ENCODE results near the gene CBS. TPM values are rescaled to one million over a fixed set of nuclear protein-coding genes. Genes with fewer than 3 reads are reported as not detected.
"Not testable (repeated sequence)": the region's sequence is repeated elsewhere in the genome, so short reads cannot be mapped to it uniquely, and the experiment has no call there.

Gene CBS
- total RNA-seq, 2 donors from 2014 or later, result 272 to 303 TPM

- no peaks in the 10 kb centered on the region for H3K27me3 ChIP-seq (ENCODE audit: control insufficient read depth, insufficient read depth, low read length, poor library complexity, severe bottlenecking)
- H3K27me3 Mint-ChIP-seq (ENCODE audit: insufficient read depth), result no peaks in the 10 kb centered on the region
- H3K9ac ChIP-seq (ENCODE audit: extremely low read depth, low read length, poor library complexity, severe bottlenecking), result no peak overlapping the region
- no peak overlapping the region for H3K27ac Mint-ChIP-seq
- TF ChIP-seq CTCF (conservative IDR thresholded peaks at IDR 0.05), result no peak
- no peak for DNase-seq
- H3K4me1 Mint-ChIP-seq, result no peaks in the 10 kb centered on the region
- peaks cover 67% of the 10 kb centered on the region for H3K36me3 Mint-ChIP-seq (ENCODE audit: low read depth)
- H3K4me3 ChIP-seq (ENCODE audit: low read length), result no peak overlapping the region
- H3K4me3 Mint-ChIP-seq, result no peak overlapping the region
- no peak overlapping the region for H3K27ac ChIP-seq (ENCODE audit: low read depth, low read length)
- no peaks in the 10 kb centered on the region for H3K4me1 ChIP-seq (ENCODE audit: control insufficient read depth, insufficient read depth, low read length)
- no peaks in the 10 kb centered on the region for H3K9me3 ChIP-seq (ENCODE audit: control insufficient read depth, low read length)
- no peaks in the 10 kb centered on the region for H3K9me3 Mint-ChIP-seq
- peaks cover 69% of the 10 kb centered on the region for H3K36me3 ChIP-seq (ENCODE audit: control insufficient read depth, insufficient read depth, low read length)
- 86 to 90% methylated on average over 11 to 13 of the region's 13 CpGs for WGBS, 2 experiments (ENCODE audit: insufficient coverage in 1 of 2, insufficient read length in 1 of 2)
Measured at GRCh38 chr21:43015906-43016540, 59.6 kb downstream of the CBS start.

GRCh38 chr21:43012596-43012995 is 63.0 kb downstream of the CBS start:
- no peak for TF ChIP-seq CTCF (conservative IDR thresholded peaks at IDR 0.05)
- Histone ChIP-seq H3K9me3 (ENCODE audit: control insufficient read depth, low read length) (no peaks in the 10 kb centered on the region), H3K9ac (ENCODE audit: extremely low read depth, low read length, poor library complexity, severe bottlenecking) (no peak overlapping the region), H3K4me3 (ENCODE audit: low read length) (no peak overlapping the region), H3K27ac (ENCODE audit: low read depth, low read length) (no peak overlapping the region), H3K36me3 (ENCODE audit: control insufficient read depth, insufficient read depth, low read length) (peaks cover 69% of the 10 kb centered on the region), H3K27me3 (ENCODE audit: control insufficient read depth, insufficient read depth, low read length, poor library complexity, severe bottlenecking) (no peaks in the 10 kb centered on the region), H3K4me1 (ENCODE audit: control insufficient read depth, insufficient read depth, low read length) (no peaks in the 10 kb centered on the region)
- WGBS, 2 experiments (ENCODE audit: insufficient coverage in 1 of 2, insufficient read length in 1 of 2), result 92 to 95% methylated on average over 2 to 6 of the region's 6 CpGs
- H3K9me3 Mint-ChIP-seq, result no peaks in the 10 kb centered on the region
- H3K36me3 Mint-ChIP-seq (ENCODE audit: low read depth), result peaks cover 73% of the 10 kb centered on the region
- H3K27ac Mint-ChIP-seq, result no peak overlapping the region
- no peaks in the 10 kb centered on the region for H3K27me3 Mint-ChIP-seq (ENCODE audit: insufficient read depth)
- H3K4me1 Mint-ChIP-seq, result no peaks in the 10 kb centered on the region
- H3K4me3 Mint-ChIP-seq, result no peak overlapping the region
- no peak for DNase-seq

GRCh38 chr21:43006874-43007208 is 68.8 kb downstream of the CBS start:
- H3K4me3 Mint-ChIP-seq, result no peak overlapping the region
- peak overlapping the region; percentile 28 for H3K9ac ChIP-seq (ENCODE audit: extremely low read depth, low read length, poor library complexity, severe bottlenecking)
- peaks cover 11% of the 10 kb centered on the region for H3K4me1 ChIP-seq (ENCODE audit: control insufficient read depth, insufficient read depth, low read length)
- no peak overlapping the region for H3K4me3 ChIP-seq (ENCODE audit: low read length)
- DNase-seq, result no peak
- peaks cover 53% of the 10 kb centered on the region for H3K36me3 Mint-ChIP-seq (ENCODE audit: low read depth)
- H3K27me3 Mint-ChIP-seq (ENCODE audit: insufficient read depth), result no peaks in the 10 kb centered on the region
- no peak for TF ChIP-seq CTCF (conservative IDR thresholded peaks at IDR 0.05)
- H3K27ac Mint-ChIP-seq, result peak overlapping the region; percentile 20
- H3K27ac ChIP-seq (ENCODE audit: low read depth, low read length), result no peak overlapping the region
- peaks cover 9% of the 10 kb centered on the region for H3K9me3 Mint-ChIP-seq
- no peaks in the 10 kb centered on the region for H3K27me3 ChIP-seq (ENCODE audit: control insufficient read depth, insufficient read depth, low read length, poor library complexity, severe bottlenecking)
- 86 to 95% methylated on average over 4 of the region's 4 CpGs for WGBS, 2 experiments (ENCODE audit: insufficient coverage in 1 of 2, insufficient read length in 1 of 2)
- peaks cover 18% of the 10 kb centered on the region for H3K4me1 Mint-ChIP-seq
- no peaks in the 10 kb centered on the region for H3K9me3 ChIP-seq (ENCODE audit: control insufficient read depth, low read length)
- H3K36me3 ChIP-seq (ENCODE audit: control insufficient read depth, insufficient read depth, low read length), result peaks cover 30% of the 10 kb centered on the region

GRCh38 chr21:43006051-43006873 is 69.4 kb downstream of the CBS start:
- H3K9ac ChIP-seq (ENCODE audit: extremely low read depth, low read length, poor library complexity, severe bottlenecking), result peak overlapping the region; percentile 28
- H3K36me3 ChIP-seq (ENCODE audit: control insufficient read depth, insufficient read depth, low read length), result peaks cover 25% of the 10 kb centered on the region
- Mint-ChIP-seq H3K36me3 (ENCODE audit: low read depth) (peaks cover 49% of the 10 kb centered on the region), H3K4me1 (peaks cover 18% of the 10 kb centered on the region), H3K27ac (peak overlapping the region; percentile 20), H3K9me3 (peaks cover 12% of the 10 kb centered on the region)
- not testable (repeated sequence) for H3K4me3 ChIP-seq (ENCODE audit: low read length); H3K27me3 Mint-ChIP-seq (ENCODE audit: insufficient read depth); H3K9me3 ChIP-seq (ENCODE audit: control insufficient read depth, low read length); H3K27me3 ChIP-seq (ENCODE audit: control insufficient read depth, insufficient read depth, low read length, poor library complexity, severe bottlenecking); DNase-seq; H3K4me3 Mint-ChIP-seq; H3K27ac ChIP-seq (ENCODE audit: low read depth, low read length)
- peaks cover 11% of the 10 kb centered on the region for H3K4me1 ChIP-seq (ENCODE audit: control insufficient read depth, insufficient read depth, low read length)
- 85 to 89% methylated on average over 11 to 14 of the region's 14 CpGs for WGBS, 2 experiments (ENCODE audit: insufficient coverage in 1 of 2, insufficient read length in 1 of 2)

All from endodermal cell (in vitro differentiated cells).